Liver (tissue), 3 donors: Measurements from ENCODE around the gene TAGLN2.

ENCODE experiments used
- HNF4G ChIP-seq: IDR thresholded peaks from 2 replicates; pipeline ENCODE4 v1.6.1; 2016; ENCODE audit warnings: antibody characterized with exemption
- JUND ChIP-seq, 2 donors: IDR thresholded peaks; 2 replicates each; pipeline ENCODE4 v1.6.1; 2016; ENCODE audit warnings: antibody characterized with exemption in 2 of 2
- NR2F2 ChIP-seq: IDR thresholded peaks from 2 replicates; pipeline ENCODE4 v1.6.1; 2016; ENCODE audit warnings: antibody characterized with exemption
- RAD21 ChIP-seq, 2 donors: IDR thresholded peaks; 2 replicates each; pipeline ENCODE4 v1.6.1; 2016; ENCODE audit warnings: antibody characterized with exemption in 2 of 2, mild to moderate bottlenecking in 2 of 2
- RXRA ChIP-seq, 2 donors: IDR thresholded peaks; 2 replicates each; pipeline ENCODE4 v1.6.1; 2017 to 2018; ENCODE audit warnings: antibody characterized with exemption in 2 of 2, mild to moderate bottlenecking in 1 of 2
- SP1 ChIP-seq: IDR thresholded peaks from 2 replicates; pipeline ENCODE4 v1.6.1; 2018; ENCODE audit warnings: antibody characterized with exemption, mild to moderate bottlenecking
- TAF1 ChIP-seq: conservative IDR thresholded peaks from 2 replicates; pipeline ENCODE4 v1.6.1; 2016; ENCODE audit warnings: antibody characterized with exemption, mild to moderate bottlenecking
- TF ChIP-seq, protein P1 (sequence below): fragments of 150-350 bp; IDR thresholded peaks from 2 replicates; pipeline ENCODE4 v1.5.1; 2017; ENCODE audit warnings: improper control_type of control experiment, low read depth, low read length; ENCODE audit not compliant: missing input control
- TF ChIP-seq, protein P2 (sequence below): IDR thresholded peaks from 2 replicates; pipeline ENCODE4 v1.6.1; 2016; ENCODE audit warnings: antibody characterized with exemption
- TF ChIP-seq, protein P3 (sequence below): IDR thresholded peaks from 2 replicates; pipeline ENCODE4 v1.6.1; 2016; ENCODE audit warnings: antibody characterized with exemption, mild to moderate bottlenecking
- donor health status: healthy.
- donor health status: healthy.

DNA sequence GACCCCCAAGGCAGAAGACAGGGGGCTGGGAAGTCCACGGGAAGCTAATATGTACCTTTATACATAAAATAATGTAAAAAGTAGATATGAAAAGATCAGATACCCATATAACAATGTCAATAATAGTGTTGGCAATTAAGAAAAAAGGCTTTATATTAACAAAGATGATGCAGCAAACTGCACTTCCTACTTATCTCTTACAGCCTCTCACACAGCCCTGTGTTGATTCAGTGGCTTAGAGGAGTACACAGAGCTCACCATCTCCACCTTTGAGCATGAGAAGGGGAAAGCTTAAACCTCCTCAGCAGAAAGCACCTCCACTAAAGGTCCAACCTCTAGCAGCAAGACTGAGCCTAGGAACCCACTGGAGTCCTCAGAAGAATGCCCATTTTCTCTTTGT is 55.7 kb downstream of the TAGLN2 start:
- TF ChIP-seq, protein P1, sequence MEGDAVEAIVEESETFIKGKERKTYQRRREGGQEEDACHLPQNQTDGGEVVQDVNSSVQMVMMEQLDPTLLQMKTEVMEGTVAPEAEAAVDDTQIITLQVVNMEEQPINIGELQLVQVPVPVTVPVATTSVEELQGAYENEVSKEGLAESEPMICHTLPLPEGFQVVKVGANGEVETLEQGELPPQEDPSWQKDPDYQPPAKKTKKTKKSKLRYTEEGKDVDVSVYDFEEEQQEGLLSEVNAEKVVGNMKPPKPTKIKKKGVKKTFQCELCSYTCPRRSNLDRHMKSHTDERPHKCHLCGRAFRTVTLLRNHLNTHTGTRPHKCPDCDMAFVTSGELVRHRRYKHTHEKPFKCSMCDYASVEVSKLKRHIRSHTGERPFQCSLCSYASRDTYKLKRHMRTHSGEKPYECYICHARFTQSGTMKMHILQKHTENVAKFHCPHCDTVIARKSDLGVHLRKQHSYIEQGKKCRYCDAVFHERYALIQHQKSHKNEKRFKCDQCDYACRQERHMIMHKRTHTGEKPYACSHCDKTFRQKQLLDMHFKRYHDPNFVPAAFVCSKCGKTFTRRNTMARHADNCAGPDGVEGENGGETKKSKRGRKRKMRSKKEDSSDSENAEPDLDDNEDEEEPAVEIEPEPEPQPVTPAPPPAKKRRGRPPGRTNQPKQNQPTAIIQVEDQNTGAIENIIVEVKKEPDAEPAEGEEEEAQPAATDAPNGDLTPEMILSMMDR = no peak
- no peak for TF ChIP-seq JUND (IDR thresholded peaks at IDR 0.05)
- TF ChIP-seq, protein P2, sequence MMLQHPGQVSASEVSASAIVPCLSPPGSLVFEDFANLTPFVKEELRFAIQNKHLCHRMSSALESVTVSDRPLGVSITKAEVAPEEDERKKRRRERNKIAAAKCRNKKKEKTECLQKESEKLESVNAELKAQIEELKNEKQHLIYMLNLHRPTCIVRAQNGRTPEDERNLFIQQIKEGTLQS = no peak
- no peak for TF ChIP-seq TAF1
- TF ChIP-seq RAD21 (IDR thresholded peaks at IDR 0.05) = no peak
- no peak for TF ChIP-seq SP1
- TF ChIP-seq NR2F2 = no peak
- TF ChIP-seq, protein P3, sequence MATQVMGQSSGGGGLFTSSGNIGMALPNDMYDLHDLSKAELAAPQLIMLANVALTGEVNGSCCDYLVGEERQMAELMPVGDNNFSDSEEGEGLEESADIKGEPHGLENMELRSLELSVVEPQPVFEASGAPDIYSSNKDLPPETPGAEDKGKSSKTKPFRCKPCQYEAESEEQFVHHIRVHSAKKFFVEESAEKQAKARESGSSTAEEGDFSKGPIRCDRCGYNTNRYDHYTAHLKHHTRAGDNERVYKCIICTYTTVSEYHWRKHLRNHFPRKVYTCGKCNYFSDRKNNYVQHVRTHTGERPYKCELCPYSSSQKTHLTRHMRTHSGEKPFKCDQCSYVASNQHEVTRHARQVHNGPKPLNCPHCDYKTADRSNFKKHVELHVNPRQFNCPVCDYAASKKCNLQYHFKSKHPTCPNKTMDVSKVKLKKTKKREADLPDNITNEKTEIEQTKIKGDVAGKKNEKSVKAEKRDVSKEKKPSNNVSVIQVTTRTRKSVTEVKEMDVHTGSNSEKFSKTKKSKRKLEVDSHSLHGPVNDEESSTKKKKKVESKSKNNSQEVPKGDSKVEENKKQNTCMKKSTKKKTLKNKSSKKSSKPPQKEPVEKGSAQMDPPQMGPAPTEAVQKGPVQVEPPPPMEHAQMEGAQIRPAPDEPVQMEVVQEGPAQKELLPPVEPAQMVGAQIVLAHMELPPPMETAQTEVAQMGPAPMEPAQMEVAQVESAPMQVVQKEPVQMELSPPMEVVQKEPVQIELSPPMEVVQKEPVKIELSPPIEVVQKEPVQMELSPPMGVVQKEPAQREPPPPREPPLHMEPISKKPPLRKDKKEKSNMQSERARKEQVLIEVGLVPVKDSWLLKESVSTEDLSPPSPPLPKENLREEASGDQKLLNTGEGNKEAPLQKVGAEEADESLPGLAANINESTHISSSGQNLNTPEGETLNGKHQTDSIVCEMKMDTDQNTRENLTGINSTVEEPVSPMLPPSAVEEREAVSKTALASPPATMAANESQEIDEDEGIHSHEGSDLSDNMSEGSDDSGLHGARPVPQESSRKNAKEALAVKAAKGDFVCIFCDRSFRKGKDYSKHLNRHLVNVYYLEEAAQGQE = no peak
- TF ChIP-seq RXRA (IDR thresholded peaks at IDR 0.05) = no peak
- TF ChIP-seq HNF4G = no peak
